GM06990 (cell line): ENCODE data around the gene VPS13D.

Experiments used
- DNase-seq: peaks from one replicate; pipeline ENCODE4 v3.0.0-alpha.2; 2011; ENCODE audit not compliant: insufficient read length; ENCODE audit errors: extremely low read depth
- H3K27me3 ChIP-seq: replicated peaks from 2 replicates; pipeline ENCODE4 v1.6.0; 2011; ENCODE audit warnings: low read length; ENCODE audit not compliant: control insufficient read depth, insufficient read depth
- H3K36me3 ChIP-seq: 2 replicates; pipeline ENCODE4 v1.5.1; 2011; ENCODE audit warnings: low read length; ENCODE audit not compliant: control insufficient read depth, insufficient read depth
- H3K4me3 ChIP-seq: replicated peaks from 2 replicates; pipeline ENCODE4 v1.5.1; 2011; ENCODE audit warnings: low read depth, mild to moderate bottlenecking, control low read depth, low read length
- CTCF ChIP-seq: IDR thresholded peaks from 2 replicates; pipeline ENCODE4 v1.5.1; 2011; ENCODE audit warnings: low read length, control low read depth, mild to moderate bottlenecking, inconsistent platforms; ENCODE audit not compliant: insufficient read depth, poor library complexity, severe bottlenecking

VPS13D gene

GRCh38 chr1:12411098-12411497, 181.3 kb downstream of the VPS13D start:
- TF ChIP-seq CTCF: no peak
- no peak overlapping the region for H3K4me3 ChIP-seq
- H3K36me3 ChIP-seq: no peaks in the 10 kb centered on the region
- H3K27me3 ChIP-seq: no peaks in the 10 kb centered on the region
- DNase-seq: no peak

DNA sequence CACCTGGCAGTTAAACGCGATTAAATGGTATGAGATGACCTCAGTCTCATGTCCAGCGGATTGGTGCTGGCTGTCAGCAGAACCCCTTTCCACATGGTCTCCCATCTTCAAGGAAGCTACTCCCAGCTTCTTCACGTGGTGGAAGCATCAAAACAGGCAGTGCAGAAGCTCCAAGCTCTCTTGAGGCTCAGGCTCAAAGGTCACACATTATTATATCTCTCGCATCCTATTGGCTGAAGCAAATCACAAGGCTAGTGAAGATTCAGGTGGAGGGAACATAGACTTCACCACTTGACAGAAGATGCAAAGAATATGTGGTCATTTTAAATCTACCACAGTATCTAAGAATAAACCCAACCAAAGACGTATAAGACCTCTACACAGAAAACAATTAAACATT, 181.9 kb downstream of the VPS13D start:
- Histone ChIP-seq H3K36me3 (peaks cover under 1% of the 10 kb centered on the region), H3K4me3 (no peak overlapping the region), H3K27me3 (no peaks in the 10 kb centered on the region)
- TF ChIP-seq CTCF: no peak
- DNase-seq: no peak

GRCh38 chr1:12412439-12412838, 182.6 kb downstream of the VPS13D start:
- no peak overlapping the region for H3K4me3 ChIP-seq
- DNase-seq: no peak
- no peak for TF ChIP-seq CTCF
- peaks cover 2% of the 10 kb centered on the region for H3K36me3 ChIP-seq
- no peaks in the 10 kb centered on the region for H3K27me3 ChIP-seq

DNA sequence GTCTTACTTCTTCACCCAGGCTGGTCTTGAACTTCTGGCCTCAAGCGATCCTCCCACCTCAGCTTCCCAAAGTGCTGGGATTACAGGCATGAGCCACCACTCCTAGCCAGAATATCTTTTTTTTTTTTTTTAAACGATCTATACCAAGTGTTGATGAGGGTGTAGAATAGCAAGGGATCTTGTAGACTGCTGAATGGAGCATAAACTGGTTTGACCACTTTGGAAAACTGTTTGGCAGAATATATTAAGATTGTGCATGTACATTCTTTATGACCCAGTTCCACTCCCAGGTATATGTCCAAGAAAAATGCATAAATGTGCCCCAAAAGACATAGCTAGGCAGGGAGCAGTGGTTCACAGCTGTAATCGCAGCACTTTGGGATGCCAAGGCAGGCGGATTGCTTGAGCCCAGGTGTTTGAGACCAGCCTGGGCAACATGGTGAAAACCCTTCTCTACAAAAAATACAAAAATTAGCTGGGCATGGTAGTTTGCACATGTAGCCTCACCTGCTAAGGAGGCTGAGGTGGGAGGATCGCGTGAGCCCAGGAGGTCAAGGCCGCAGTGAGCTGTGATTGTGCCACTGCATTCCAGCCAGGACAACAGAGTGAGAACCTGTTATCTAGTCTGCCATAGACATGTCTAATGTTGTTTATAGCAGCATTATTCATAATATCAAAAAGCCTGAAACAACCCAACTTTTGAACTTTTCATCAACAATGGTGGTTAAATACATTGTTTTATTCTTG, 184.0 kb downstream of the VPS13D start:
- peaks cover 2% of the 10 kb centered on the region for H3K36me3 ChIP-seq
- DNase-seq: no peak
- TF ChIP-seq CTCF: no peak

DNA sequence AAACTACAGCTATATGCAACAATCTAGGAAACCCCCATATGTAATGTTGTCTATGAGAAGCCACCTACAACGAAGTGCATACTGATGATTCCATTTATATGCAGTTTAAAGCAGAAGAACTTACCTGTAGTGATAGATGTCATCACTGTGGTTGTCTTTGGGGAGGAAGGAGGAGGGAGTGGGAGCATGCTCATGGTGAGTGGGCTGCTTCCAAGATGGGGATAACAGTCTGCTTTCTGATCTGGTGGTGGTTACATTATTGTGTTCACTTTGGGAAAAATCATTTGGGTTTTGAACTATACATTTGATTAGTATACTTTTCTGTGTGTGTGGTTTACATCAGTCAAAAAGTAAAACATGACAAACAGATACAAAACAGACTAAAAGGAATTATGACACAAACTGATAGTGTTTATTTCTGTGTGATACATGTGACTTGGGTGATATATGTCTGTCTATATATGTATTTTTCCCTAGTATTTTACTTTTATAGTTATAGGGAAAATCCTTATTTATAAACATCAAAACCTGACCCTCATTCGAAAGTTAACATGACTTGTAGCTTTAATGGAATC, 184.7 kb downstream of the VPS13D start:
- no peak for DNase-seq
- no peaks in the 10 kb centered on the region for H3K27me3 ChIP-seq
- peaks cover 2% of the 10 kb centered on the region for H3K36me3 ChIP-seq
- no peak for TF ChIP-seq CTCF
- no peak overlapping the region for H3K4me3 ChIP-seq

More for the DNA sequence above, 184.0 kb downstream of the VPS13D start:
- Histone ChIP-seq H3K4me3 (no peak overlapping the region), H3K27me3 (no peaks in the 10 kb centered on the region)
